K562 (cell line): Measurements from ENCODE around the gene UBR7. TPM values are rescaled to one million over a fixed set of nuclear protein-coding genes. Genes with fewer than 3 reads are reported as not detected.
A peak's percentile ranks its signal among the peaks of the same experiment; 100 is the strongest.

Source experiments
- ELF1 ChIP-seq: fragments of 200-800 bp; sonication (Bioruptor generic); IDR thresholded peaks from 2 replicates; pipeline ENCODE4 v1.6.1; 2016; ENCODE audit warnings: missing genetic modification characterization, missing compliant biosample characterization
- ETV5 ChIP-seq: sonication (generic); formaldehyde crosslinking; IDR thresholded peaks from 2 replicates; pipeline ENCODE4 v1.4.0; 2020; ENCODE audit warnings: low read depth, mild to moderate bottlenecking, missing genetic modification reagents
- FOXK2 ChIP-seq, 2 experiments: fragments of 450-650 bp; IDR thresholded peaks in 1 of 2; conservative IDR thresholded peaks in 1 of 2; 2 replicates each; pipeline ENCODE4 v1.6.1; 2016; ENCODE audit warnings: low read depth in 2 of 2, mild to moderate bottlenecking in 1 of 2
- GTF2A2 ChIP-seq: IDR thresholded peaks from 2 replicates; pipeline ENCODE4 v1.6.1; 2016; ENCODE audit warnings: mild to moderate bottlenecking, missing genetic modification characterization, missing compliant biosample characterization
- HLTF ChIP-seq: fragments of 450-650 bp; IDR thresholded peaks from 2 replicates; pipeline ENCODE4 v1.6.1; 2016
- HMG20A ChIP-seq: fragments of 450-650 bp; formaldehyde crosslinking; conservative IDR thresholded peaks from 2 replicates; pipeline ENCODE4 v1.4.0; 2020; ENCODE audit warnings: mild to moderate bottlenecking, mixed read lengths
- HNRNPK ChIP-seq: fragments of 200-400 bp; formaldehyde crosslinking; IDR thresholded peaks from one replicate; pipeline ENCODE4 v1.6.1; 2018; ENCODE audit warnings: mild to moderate bottlenecking, low read depth, low read length; ENCODE audit not compliant: poor library complexity, severe bottlenecking
- MED1 ChIP-seq: sonication (generic); formaldehyde crosslinking; IDR thresholded peaks from 2 replicates; pipeline ENCODE4 v1.8.1; 2023; ENCODE audit warnings: missing genetic modification reagents, borderline replicate concordance
- NFYB ChIP-seq: IDR thresholded peaks from 2 replicates; pipeline ENCODE4 v1.6.1; 2011; ENCODE audit warnings: mild to moderate bottlenecking, moderate library complexity; ENCODE audit not compliant: insufficient read length; ENCODE audit errors: extremely low read depth
- SETDB1 ChIP-seq: IDR thresholded peaks from one replicate; pipeline ENCODE4 v1.6.1; 2012; ENCODE audit warnings: low read length, control low read depth, inconsistent platforms
- SRSF1 ChIP-seq: fragments of 200-400 bp; formaldehyde crosslinking; IDR thresholded peaks from 2 replicates; pipeline ENCODE4 v1.6.1; 2017; ENCODE audit warnings: mild to moderate bottlenecking, low read depth, low read length, moderate library complexity
- TEAD2 ChIP-seq: fragments of 450-650 bp; IDR thresholded peaks from 2 replicates; pipeline ENCODE4 v1.6.1; 2016; ENCODE audit warnings: missing genetic modification characterization, control low read depth, missing compliant biosample characterization
- ZNF830 ChIP-seq: fragments of 250-450 bp; sonication (Bioruptor Pico); IDR thresholded peaks from 2 replicates; pipeline ENCODE4 v1.5.0; 2021; ENCODE audit warnings: mild to moderate bottlenecking
- polyA plus RNA-seq, 8 experiments: library from polyadenylated mRNA; depleted of rRNA in 4 of 8; stranded (reverse) in 5 of 8; unstranded in 3 of 8; fragments of >200 nt; fragmentation: Nextera tagmentation in 2 of 8; fragmentation: Illumina TruSeq in 1 of 8; extraction: Ambion mirVana in 2 of 8; extraction: Trizol in 1 of 8; gene quantifications; 2 replicates each; pipeline versions ENCODE4 v1.2.1 to v1.2.3, GENCODE V29; 2011 to 2014; ENCODE audit warnings: inconsistent platforms in 1 of 8, missing spikeins in 1 of 8
- total RNA-seq, 7 experiments: library from RNA; depleted of rRNA in 6 of 7; stranded (reverse); fragments of >200 nt in 6 of 7; fragmentation: Illumina TruSeq in 2 of 7; extraction: Trizol in 2 of 7; gene quantifications; 2 replicates each; pipeline versions ENCODE4 v1.2.1 to v1.2.3, GENCODE V29; 2011 to 2021; ENCODE audit warnings: low replicate concordance in 1 of 7
- TF ChIP-seq, protein P1 (sequence below): sonication (generic); formaldehyde crosslinking; IDR thresholded peaks from 2 replicates; pipeline ENCODE4 v1.8.1; 2023; ENCODE audit warnings: missing genetic modification reagents, mild to moderate bottlenecking, borderline replicate concordance
- TF ChIP-seq, protein P2 (sequence below): fragments of 450-650 bp; formaldehyde crosslinking; IDR thresholded peaks from 2 replicates; pipeline ENCODE4 v1.4.0; 2020; ENCODE audit warnings: mild to moderate bottlenecking
- TF ChIP-seq, protein P3 (sequence below): fragments of 250-450 bp; sonication (Bioruptor Pico); IDR thresholded peaks from 2 replicates; pipeline ENCODE4 v1.8.0; 2021; ENCODE audit warnings: borderline replicate concordance, mild to moderate bottlenecking, moderate library complexity; ENCODE audit not compliant: poor library complexity, severe bottlenecking
- TF ChIP-seq, protein P4 (sequence below), 2 experiments: IDR thresholded peaks; 2 replicates each; pipeline ENCODE4 v1.6.1; 2012; ENCODE audit warnings: improper control_type of control experiment in 2 of 2, low read depth in 2 of 2, low read length in 2 of 2, borderline replicate concordance in 1 of 2

UBR7 gene
- total and polyA plus RNA-seq, 9 of the 15 experiments (the other 6 are each of a cell fraction or from before 2014, with no cell fraction given): 12.5 to 63.0 (median 34.4) TPM

DNA sequence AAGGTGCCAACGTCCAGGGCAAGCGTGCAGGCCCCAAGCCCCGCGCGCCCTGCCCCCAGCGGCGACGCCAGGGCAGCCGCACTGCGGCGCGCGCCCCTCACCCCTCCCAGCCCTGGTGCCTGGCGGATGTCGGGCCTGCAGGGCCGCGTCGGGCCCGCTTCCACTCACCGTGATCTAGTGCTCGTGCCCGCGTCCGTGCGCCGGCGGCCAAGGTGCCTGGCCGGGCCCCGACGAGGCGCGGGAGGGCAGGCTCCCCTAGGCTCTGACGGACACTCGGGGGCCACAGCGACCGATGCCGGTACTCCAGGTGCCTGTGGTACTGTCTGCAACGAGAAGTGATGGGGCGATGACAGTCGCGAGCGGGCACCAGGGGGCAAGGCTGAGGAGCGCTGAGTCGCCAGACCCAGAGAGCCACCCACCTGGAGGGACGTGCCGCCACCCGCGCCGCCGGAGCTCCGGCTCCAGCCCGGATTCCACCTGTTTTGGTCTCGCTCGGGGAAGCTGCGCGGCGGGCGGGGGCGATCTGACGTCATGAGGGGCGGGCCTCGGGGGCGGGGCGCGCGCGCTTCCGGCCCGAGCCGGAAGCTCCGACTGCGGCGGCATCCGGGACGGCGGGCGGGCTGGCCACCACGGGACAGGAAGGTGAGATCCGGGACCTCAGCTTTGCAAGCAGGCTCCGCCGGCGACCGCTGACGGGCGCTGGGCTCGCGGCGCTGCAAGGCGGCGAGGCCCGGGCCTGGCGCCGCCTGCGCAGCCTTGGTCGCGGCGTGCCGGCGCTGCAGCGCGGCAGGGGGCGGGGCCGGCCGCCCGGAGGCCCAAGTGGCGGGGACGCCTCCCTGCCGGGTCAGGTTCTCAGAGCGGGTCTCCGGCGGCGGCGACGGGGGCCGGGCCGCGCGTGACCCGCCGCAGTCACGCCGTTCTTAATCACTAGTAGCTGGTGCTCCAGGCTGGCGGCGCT lies 22.4 kb upstream of the UBR7 start, which contains the start of the genes LYSET and MOAP1 (continued):
- TF ChIP-seq, protein P1, sequence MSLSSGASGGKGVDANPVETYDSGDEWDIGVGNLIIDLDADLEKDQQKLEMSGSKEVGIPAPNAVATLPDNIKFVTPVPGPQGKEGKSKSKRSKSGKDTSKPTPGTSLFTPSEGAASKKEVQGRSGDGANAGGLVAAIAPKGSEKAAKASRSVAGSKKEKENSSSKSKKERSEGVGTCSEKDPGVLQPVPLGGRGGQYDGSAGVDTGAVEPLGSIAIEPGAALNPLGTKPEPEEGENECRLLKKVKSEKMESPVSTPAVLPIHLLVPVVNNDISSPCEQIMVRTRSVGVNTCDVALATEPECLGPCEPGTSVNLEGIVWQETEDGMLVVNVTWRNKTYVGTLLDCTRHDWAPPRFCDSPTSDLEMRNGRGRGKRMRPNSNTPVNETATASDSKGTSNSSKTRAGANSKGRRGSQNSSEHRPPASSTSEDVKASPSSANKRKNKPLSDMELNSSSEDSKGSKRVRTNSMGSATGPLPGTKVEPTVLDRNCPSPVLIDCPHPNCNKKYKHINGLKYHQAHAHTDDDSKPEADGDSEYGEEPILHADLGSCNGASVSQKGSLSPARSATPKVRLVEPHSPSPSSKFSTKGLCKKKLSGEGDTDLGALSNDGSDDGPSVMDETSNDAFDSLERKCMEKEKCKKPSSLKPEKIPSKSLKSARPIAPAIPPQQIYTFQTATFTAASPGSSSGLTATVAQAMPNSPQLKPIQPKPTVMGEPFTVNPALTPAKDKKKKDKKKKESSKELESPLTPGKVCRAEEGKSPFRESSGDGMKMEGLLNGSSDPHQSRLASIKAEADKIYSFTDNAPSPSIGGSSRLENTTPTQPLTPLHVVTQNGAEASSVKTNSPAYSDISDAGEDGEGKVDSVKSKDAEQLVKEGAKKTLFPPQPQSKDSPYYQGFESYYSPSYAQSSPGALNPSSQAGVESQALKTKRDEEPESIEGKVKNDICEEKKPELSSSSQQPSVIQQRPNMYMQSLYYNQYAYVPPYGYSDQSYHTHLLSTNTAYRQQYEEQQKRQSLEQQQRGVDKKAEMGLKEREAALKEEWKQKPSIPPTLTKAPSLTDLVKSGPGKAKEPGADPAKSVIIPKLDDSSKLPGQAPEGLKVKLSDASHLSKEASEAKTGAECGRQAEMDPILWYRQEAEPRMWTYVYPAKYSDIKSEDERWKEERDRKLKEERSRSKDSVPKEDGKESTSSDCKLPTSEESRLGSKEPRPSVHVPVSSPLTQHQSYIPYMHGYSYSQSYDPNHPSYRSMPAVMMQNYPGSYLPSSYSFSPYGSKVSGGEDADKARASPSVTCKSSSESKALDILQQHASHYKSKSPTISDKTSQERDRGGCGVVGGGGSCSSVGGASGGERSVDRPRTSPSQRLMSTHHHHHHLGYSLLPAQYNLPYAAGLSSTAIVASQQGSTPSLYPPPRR (CRISPR knock-in tag): no peak
- no peak for TF ChIP-seq FOXK2 (conservative IDR thresholded peaks at IDR 0.05 in 1 of 2, IDR thresholded peaks at IDR 0.05 in 1 of 2; ENCODE audit: low read depth in 2 of 2)
- no peak for TF ChIP-seq SETDB1
- TF ChIP-seq, protein P2, sequence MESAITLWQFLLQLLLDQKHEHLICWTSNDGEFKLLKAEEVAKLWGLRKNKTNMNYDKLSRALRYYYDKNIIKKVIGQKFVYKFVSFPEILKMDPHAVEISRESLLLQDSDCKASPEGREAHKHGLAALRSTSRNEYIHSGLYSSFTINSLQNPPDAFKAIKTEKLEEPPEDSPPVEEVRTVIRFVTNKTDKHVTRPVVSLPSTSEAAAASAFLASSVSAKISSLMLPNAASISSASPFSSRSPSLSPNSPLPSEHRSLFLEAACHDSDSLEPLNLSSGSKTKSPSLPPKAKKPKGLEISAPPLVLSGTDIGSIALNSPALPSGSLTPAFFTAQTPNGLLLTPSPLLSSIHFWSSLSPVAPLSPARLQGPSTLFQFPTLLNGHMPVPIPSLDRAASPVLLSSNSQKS (CRISPR knock-in tag): no peak
- no peak for TF ChIP-seq MED1 (CRISPR knock-in tag)
- TF ChIP-seq HLTF: no peak
- TF ChIP-seq HNRNPK: no peak
- no peak for TF ChIP-seq TEAD2 (tag)
- TF ChIP-seq HMG20A (CRISPR knock-in tag): no peak
- peak; percentile 51; the same call in 1 of the 2 replicates for TF ChIP-seq ETV5
- TF ChIP-seq ELF1 (tag): peak; percentile 85
- TF ChIP-seq SRSF1: no peak
- TF ChIP-seq GTF2A2 (tag): no peak
- TF ChIP-seq, protein P3, sequence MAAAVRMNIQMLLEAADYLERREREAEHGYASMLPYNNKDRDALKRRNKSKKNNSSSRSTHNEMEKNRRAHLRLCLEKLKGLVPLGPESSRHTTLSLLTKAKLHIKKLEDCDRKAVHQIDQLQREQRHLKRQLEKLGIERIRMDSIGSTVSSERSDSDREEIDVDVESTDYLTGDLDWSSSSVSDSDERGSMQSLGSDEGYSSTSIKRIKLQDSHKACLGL (CRISPR knock-in tag): no peak
- no peak for TF ChIP-seq ZNF830 (CRISPR knock-in tag)
- no peak for TF ChIP-seq NFYB
- TF ChIP-seq, protein P4, sequence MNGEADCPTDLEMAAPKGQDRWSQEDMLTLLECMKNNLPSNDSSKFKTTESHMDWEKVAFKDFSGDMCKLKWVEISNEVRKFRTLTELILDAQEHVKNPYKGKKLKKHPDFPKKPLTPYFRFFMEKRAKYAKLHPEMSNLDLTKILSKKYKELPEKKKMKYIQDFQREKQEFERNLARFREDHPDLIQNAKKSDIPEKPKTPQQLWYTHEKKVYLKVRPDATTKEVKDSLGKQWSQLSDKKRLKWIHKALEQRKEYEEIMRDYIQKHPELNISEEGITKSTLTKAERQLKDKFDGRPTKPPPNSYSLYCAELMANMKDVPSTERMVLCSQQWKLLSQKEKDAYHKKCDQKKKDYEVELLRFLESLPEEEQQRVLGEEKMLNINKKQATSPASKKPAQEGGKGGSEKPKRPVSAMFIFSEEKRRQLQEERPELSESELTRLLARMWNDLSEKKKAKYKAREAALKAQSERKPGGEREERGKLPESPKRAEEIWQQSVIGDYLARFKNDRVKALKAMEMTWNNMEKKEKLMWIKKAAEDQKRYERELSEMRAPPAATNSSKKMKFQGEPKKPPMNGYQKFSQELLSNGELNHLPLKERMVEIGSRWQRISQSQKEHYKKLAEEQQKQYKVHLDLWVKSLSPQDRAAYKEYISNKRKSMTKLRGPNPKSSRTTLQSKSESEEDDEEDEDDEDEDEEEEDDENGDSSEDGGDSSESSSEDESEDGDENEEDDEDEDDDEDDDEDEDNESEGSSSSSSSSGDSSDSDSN (IDR thresholded peaks at IDR 0.05; ENCODE audit: borderline replicate concordance in 1 of 2, low read depth in 2 of 2, low read length in 2 of 2): peak in 1 of 2 experiments; percentile 88; a peak in 2 of 4 replicates
